ENCODE data around the gene WDR37. TPM values are rescaled to one million over a fixed set of nuclear protein-coding genes. Genes with fewer than 3 reads are reported as not detected.

WDR37 gene
- total RNA-seq, 1 donor from 2014 or later: 13.6 TPM

DNA sequence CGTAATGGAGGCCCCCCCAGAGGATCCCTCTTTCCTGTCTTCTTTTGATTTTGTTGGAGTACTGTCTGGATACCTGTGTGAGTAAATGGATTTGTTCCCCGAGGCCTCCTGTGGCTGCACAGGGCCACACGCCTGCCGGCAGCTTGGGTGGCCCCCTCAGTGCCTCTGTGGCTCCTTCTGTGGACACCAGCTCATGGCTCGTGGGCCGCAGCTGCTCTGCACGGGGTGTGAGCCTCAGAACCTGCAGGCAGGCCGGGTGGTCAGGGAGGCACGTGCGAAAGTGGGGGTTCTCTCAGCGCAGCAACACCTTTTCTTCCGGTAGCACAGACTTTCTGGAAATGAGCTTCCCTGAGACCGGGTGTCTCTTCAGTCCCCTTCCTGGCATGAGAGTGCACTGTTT lies 70.3 kb downstream of the WDR37 start:
- no peak for DNase-seq (ENCODE audit: low read depth)

DNA sequence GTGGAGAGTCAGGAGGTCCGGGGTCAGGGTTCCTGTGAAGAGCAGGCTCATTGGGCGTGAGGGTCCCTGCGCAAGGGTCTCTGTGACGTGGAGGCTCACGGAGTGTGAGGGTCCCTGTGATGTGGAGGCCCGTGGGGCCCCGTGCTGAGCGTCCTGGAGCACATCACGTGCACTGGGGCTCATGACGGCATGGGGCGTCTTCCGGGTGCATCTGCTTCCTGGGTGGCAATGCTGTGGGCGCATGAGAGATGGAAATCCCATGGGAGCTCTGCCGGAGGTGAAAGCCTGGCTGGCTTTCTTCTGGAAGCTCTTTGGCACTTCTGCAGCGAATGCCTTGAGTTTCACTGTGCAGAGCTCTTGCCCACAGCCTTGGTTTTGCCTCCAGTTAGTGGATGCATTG lies 71.4 kb downstream of the WDR37 start:
- no peak for DNase-seq (ENCODE audit: low read depth)

DNA sequence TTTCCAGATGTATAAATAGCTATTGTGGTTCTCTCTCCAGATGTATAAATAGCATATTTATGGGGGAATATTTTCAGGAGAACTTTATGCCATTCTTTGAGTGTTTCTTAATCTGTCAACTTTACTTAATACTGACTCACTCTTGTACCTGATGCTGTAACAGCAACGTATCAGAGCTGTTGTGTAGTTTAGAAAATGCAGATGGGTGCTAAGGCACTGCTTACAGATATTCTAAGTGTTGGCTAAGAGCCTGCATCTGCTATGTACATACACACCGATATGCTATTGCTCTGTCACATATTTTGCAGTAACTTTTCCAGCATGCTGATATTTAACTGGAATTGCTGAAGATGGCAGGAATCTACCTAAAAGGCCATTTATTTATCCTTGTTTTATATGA lies 71.9 kb downstream of the WDR37 start:
- DNase-seq (ENCODE audit: low read depth): no peak

DNA sequence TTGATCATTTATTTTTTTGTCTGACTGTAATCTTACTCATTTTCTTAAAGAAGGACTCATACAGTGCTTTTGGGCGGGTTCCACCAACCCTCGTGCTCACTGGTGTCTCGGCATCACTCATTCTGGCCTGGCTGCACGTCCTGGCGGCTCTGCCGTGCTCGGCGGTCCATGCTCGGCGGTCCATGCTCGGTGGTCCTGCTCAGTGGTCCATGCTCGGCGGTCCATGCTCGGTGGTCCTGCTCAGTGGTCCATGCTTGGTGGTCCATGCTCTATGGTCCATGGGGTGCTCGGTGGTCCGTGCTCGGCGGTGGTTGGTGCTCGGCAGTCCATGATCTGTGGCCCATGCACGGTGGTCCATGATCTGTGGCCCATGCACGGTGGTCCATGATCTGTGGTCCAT lies 72.5 kb downstream of the WDR37 start:
- DNase-seq (ENCODE audit: low read depth): no peak

DNA sequence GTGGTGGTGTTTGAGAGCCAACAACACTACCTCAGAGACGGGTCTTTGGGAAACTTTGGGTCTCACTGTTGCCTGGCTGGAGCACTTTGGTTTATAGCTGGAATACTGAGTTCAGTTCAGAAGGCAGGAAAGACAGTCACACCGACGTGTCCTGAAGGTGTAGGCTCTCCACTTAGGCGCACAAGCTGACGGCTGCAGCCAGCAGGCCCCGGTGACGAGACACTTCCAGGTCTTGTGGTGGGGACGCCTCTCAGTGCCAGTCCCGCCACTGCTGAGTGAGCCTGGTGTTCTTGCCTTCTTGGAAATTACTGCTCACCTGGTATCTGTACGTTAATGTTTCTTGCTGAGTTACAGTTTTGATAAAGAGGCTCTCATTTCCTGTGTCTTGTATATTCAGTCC lies 74.0 kb downstream of the WDR37 start:
- DNase-seq (ENCODE audit: low read depth): no peak

DNA sequence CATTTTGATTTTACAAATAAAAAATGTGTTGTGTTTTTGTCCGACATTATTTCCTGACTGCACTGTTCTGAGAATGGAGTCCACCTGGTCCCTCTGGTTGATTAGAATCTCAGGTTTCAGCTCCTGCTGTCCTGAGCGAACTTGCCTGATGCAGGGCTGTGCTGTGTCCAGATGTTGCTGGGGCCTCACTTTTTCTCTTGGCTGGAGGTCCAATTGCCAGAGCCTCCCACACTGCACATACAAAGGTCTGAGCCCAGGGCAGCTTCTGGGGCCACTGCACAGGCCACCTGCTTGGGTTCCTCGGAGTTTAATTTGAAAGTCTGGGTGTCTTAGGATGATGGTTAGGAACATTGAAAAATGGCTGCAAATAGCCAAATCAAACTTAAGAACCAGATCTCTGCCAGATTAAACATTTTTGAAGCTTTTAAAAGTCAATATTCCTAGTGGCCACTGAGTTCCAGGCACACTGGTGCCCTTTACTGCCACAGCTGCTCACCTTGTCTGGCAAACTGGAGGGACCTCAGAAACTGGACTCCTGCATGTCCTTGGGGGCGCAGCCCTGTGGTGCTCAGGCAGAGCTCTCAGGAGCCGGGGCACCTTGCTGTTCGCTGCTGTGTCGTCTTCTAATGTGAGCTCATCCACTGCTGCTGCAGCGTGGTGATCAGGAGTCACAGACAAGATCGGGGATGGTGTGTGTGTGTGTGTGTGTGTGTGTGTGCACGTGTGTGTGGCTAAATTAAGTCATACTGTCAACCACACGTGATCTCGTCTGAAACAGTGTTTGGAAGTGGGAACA lies 75.0 kb downstream of the WDR37 start:
- DNase-seq (ENCODE audit: low read depth): no peak

DNA sequence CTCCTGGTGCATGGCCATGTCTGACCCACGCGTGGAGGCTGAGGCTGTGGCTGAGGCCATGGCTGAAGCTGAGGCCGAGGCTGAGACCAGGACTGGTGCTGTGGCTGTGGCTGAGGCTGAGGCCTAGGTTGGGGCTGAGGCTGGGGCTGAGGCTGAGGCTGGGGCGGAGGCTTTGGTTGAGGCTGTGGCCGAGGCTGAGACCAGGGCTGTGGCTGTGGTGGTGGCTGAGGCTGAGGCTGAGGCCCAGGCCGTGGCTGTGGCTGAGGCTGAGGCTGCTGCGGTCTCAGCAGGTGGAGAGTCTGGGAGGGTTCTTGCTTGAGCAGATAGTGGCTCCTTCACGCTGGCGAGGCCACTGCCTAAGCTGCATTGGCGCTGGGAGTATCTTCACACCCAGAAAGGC lies 76.4 kb downstream of the WDR37 start:
- no peak for DNase-seq (ENCODE audit: low read depth)

DNA sequence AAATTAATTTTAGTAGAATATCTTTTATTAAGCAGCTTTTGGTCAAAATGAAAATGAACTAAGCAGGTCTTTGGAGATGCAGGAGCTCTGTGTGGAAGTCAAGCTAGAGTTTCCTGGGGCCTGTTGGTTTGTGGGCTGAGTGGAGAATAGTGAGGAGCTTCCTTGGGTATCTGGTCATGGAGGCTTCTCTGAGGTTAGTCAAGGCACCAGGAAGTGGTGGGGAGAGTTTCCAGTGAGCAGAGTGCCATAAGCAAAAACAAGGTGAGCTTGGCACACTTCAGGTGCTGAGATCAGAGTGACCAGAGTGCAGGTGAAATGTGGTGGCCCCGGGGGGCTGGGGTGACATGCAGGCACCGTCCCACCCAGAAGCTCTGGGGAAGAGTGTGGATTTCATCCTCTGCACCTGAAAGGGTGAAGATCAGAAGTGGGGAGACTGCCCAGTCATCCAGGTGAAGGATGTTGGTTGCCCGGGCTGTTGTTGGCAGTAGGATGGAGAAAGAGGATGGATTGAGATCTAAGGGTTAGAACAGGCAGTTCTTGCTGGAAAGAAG lies 77.4 kb downstream of the WDR37 start:
- no peak for DNase-seq (ENCODE audit: low read depth)

DNA sequence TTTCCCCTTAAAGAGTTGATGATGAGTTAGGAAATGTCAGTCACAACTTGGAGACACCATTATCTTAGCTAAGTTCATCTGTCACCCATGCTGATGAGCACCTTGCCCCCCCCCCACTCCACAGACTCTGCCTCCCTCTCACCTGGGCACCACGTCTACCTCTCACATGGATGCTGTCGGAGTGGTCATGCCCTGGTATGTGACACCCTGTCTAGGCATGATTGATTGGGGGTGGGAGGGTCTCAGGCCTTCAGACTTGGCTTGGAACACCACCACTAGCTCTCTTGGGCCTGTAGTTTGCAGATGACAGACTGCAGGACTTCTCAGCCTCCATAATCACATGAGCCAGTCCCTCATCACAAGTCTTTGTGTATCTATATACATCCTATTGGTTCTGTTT lies 78.0 kb downstream of the WDR37 start:
- DNase-seq (ENCODE audit: low read depth): no peak

DNA sequence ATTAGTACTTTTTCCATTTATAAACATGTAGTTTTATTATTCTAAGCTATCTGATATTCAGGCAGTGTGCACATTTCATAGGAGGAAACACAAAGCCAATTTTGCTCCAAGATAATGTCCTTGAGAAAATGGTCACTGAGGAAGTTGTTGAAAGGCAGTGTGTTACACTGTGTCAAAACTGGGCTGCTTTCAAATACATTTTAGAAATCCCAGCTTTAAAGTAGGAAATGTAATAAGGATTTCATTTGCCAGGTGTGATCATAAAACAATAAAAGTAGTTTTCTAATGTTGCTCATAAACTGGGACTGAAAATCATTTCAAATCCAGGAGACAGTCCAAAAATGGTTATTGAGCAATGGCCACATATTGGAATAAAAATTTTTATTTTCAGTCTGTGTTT lies 80.1 kb downstream of the WDR37 start:
- DNase-seq (ENCODE audit: low read depth): no peak

DNA sequence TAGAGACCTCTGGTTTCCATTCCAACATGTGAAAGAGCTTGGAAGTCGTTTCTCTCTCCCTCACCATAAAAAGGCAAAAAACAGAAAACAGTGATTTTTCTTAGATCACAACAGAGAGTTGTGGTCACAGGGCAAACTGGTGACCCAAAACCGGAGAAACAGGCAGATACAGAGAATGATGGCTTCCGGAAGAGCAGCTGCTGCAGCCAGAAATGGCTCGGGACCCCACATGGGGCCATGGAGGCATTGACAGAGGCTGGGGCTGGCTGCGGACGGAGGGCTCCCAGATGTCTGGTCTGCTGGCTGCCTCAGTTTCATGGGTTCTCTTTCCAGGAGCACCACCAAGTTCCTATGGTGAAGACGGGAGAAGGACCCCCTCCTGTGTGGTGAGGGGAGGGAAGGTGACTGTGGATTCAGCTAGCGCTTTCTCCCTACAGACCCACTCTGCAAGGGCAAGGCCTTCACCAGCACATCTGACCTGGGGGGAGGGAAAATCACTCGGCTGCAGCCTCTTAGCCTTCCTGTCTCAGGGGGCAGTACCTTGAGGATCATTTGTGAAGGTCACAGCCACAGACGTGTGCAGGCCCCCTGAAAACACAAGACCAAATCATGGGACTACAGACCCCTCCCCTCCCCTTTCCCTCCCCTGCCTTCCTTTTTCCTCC lies 81.4 kb downstream of the WDR37 start:
- DNase-seq (ENCODE audit: low read depth): no peak

DNA sequence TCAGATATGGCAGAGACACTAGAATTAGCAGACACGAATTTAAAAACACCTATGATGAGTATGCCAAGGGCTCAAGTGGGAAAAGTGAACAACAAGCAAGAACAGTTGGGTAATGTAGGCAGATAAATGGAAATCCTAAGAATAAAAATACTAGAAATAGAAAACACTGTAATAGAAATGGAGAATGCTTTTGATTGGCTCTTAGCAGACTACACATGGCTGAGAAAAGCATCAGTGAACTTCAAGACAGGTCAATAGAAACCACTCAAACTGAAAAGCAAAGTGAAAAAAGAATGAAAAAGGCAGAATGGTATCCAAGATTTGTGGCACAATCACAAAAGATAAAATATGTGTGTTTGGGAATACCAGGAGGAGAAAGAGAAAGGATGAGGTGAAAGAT lies 82.3 kb downstream of the WDR37 start:
- no peak for DNase-seq (ENCODE audit: low read depth)

DNA sequence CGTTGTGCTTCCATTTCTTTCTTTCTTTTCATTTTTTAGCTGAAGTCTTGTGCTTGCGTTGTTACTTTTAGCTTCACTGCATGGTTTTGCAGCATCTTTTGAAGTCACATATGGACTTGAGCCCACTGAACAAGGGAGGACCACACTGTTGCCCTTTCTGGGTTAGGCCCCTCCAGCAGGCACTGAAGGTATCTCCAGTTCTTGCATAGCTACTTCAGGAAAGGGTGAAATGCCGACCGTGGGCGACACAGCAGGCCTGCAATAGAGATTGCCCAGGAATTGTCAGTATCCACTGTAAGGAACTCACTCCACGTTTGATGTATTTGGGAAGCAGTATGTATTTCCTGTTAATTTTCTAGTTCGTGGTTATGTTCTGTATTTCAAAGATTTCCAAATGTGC lies 85.1 kb downstream of the WDR37 start:
- DNase-seq (ENCODE audit: low read depth): no peak

DNA sequence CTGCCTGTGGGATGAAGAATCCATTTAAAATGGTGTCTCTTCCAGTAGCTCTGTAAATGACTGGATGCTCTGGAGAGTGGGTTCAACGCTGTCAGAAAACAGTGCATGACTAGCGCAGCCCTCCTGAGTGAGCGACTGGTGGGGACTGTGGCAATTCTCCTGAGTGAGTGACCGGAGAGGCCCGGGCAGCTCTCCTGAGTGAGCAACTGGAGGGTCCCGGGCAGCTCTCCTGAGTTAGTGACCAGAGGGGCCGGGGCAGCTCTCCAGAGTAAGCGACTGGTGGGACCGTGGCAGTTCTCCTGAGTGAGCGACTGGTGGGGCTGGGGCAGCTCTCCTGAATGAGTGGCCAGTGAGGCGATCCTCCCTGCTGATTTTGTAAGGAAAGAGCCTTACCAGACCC lies 85.5 kb downstream of the WDR37 start:
- DNase-seq (ENCODE audit: low read depth): no peak

DNA sequence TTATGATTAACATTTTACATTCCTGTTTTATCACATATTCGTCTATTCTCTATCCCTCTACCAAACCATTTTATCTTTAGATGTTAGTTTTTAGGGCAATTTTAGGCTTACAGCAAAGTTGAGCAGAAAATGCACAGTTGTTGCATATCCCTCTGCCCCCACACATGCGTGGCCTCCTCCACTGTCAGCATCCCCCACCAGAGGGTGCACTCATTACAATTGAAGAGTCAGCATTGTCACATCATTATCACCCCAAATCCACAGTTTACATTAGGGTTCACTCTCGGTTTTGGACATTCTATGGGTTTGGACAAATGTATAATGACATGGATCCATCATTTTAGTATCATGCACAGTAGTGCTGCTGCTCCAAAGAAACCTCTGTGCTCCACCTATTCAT lies 86.4 kb downstream of the WDR37 start:
- DNase-seq (ENCODE audit: low read depth): no peak

DNA sequence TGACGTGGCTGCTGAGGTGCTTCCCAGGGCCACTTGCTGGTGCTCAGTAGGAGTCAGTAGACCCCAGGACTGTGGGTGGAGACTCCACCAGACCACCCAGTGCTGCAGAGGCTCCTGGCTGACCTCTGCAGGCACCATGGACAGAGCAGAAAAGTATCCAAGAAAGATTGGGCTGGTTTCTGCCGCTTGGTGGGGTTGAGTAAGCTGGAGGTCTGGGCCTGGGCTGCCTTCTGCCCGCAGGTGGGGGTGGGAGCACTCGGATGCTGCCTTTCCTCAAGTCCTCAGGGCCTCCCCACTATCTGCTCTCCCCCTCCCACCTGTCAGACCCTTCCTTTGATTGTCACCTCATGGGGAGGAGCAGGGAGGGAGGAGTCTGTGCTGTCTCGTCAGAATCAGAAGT lies 91.6 kb downstream of the WDR37 start:
- DNase-seq (ENCODE audit: low read depth): no peak

DNA sequence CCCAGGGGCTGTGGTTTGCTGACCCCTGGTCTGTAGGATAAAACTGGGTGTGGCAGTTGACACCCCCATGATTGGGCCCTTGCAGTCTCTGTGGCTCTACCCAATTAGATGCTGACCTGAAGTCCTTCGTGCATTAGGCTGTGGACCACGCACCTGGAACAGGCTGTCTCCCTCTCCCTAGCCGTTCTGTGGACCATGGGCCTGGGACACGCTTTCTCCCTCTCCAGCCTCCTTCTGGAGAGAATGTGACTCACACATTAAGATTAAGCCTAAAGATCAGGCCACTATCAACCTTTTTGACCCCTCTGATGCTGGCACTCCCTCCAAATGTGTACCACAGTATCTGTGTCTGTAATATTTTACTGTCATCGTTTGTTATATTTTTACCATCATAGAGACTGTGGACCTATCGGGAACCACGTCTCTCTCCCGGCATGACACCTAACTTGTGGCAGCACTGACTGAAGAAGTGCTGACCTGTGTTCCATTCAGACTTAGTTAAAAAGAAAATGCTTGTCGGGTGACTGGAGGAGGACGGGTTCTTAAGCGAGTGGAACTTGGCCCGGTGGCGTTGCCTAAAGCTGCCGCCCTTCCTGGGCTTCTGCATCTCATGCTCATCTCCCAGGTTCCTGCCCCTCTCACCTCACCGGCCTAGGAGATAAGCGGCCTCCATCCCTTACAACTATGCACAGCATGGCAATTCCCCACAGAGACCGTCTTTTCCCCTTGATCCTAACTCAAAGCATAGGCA lies 92.8 kb downstream of the WDR37 start:
- DNase-seq (ENCODE audit: low read depth): no peak

DNA sequence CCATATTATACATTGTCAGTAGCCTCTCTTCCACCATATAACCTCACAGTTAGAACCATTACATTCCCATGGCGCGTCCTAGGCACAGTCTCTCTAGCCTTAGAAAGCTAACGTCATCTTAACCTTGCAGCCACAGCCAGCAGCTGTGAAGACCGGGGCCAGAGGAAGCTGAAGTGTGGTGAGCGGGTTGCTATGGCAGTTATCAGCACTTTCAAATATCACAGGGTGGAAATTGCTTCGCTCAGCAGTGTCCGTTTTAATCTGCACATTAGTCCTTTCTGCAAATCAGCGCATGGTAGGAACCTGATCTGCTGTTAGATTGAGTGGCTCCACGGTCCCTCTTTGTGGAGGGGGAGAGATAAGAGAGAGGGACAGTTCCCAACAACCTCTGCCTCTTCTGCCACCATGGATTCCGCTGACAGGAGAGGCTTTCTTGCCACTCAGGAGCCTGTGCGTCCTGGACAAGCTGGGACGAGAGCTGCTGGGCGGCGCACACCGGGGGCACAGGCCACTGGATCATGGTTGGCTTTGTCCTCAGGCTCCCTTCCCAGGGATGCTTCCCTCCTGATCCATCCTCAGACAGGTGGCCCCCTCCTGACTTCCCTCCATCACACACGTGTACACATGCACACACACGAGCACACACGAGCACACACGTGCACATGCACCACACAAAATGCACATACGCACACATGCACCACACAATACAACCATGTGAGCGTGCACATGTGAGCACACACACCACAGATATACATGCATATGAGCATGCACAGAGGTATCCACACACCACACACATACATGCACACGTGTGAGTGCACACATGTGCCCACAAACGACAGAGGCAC lies 93.8 kb downstream of the WDR37 start:
- DNase-seq (ENCODE audit: low read depth): no peak

DNA sequence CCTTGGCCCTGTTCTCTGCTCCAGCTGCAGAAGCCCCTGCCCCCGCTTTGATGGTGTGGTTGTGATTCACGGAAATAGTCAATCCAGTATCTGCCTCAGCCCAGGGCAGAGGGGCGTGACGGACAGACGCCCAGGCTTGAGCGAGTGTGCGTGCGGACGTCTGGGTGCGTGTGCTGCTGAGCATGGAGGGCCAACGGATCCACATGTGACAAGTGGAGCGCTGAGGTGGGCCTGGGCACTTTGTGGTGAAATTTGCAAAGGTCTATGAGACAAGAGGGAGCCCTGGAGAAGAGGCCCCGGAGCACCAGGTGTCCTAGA lies 94.4 kb downstream of the WDR37 start:
- no peak for DNase-seq (ENCODE audit: low read depth)

DNA sequence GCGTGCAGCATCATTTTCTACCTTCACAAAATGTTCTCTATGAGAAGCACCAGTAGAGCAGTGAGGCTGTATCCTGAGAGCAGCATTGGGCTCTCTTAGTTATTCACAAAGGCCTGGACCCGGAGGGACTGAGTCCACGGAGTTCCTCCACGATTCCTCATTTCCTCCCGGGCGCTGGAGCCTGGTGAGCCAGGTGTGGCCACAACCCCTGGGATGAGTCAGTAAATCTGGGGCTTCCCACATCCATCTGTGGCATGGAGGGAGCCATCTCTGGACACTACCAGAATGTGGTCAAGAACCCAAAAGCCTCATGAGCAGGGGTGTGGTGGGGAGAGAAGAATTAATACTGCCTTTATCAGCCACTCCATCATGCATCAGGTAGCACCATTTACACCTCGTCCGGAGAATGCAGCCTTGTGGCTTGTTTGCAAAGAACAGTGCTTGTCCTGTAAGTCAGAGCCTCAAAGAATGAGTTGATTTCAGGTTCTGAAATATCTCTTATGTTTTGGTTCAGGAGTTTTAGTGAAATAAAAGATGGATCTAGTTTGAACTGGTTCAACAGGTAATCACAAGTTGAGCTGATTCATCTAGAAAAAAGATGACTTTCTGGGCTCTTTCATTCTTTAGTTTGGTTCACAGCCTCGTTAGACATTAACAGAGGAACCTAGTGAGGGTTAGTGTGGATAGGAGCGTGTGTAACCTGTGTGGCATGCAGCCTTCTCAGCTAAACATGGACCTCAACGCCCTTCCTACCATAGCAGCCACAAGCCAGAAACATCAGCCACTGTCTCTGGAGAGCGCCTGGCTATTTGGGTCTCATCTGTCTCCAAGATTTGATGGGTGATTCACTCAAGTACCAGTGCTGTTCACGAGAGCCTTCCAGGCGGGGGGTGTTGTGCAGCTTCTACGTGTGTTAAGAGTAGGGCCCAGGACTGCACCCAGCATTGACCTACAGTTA lies 95.2 kb downstream of the WDR37 start:
- no peak for DNase-seq (ENCODE audit: low read depth)

Data from myocyte (in vitro differentiated cells).